ENCODE measurements around the gene APOL6. TPM values are rescaled to one million over a fixed set of nuclear protein-coding genes. Genes with fewer than 3 reads are reported as not detected.
A peak's percentile ranks its signal among the peaks of the same experiment; 100 is the strongest.

The APOL6 gene
- total RNA-seq, 2 experiments from 2014 or later: 34.3 to 35.5 TPM

- Mint-ChIP-seq H3K27ac (no peak overlapping the region), H3K9me3 (ENCODE audit: low read depth) (no peaks in the 10 kb centered on the region), H3K27me3 (peaks cover 17% of the 10 kb centered on the region), H3K36me3 (ENCODE audit: low read depth) (no peaks in the 10 kb centered on the region), H3K4me3 (no peak overlapping the region), H3K4me1 (peaks cover 11% of the 10 kb centered on the region)
- no peak for ATAC-seq
- no peak for DNase-seq
- ChIA-PET POLR2A (no interaction called here), CTCF (interaction anchor here (2.1 kb wide), 1 partner anchor 11 kb away, joined by 8 read pairs; no protein-coding TSS in a partner anchor)
- intact Hi-C loops (cut with DNase I, micrococcal nuclease): no loop called here
Observed at GRCh38 chr22:35609261-35609660, 39.0 kb upstream of the APOL6 start.

GRCh38 chr22:35609761-35610160 lies 38.5 kb upstream of the APOL6 start:
- ATAC-seq (no peak), DNase-seq (no peak)
- no peaks in the 10 kb centered on the region for H3K36me3 Mint-ChIP-seq (ENCODE audit: low read depth)
- H3K4me1 Mint-ChIP-seq: peaks cover 11% of the 10 kb centered on the region
- H3K9me3 Mint-ChIP-seq (ENCODE audit: low read depth): no peaks in the 10 kb centered on the region
- no peak overlapping the region for H3K4me3 Mint-ChIP-seq
- intact Hi-C loops (cut with DNase I, micrococcal nuclease): no loop called here
- ChIA-PET CTCF (interaction anchor here (2.1 kb wide), 1 partner anchor 11 kb away, joined by 8 read pairs; no protein-coding TSS in a partner anchor), POLR2A (no interaction called here)
- H3K27me3 Mint-ChIP-seq: peaks cover 17% of the 10 kb centered on the region
- no peak overlapping the region for H3K27ac Mint-ChIP-seq

- H3K4me1 Mint-ChIP-seq: peaks cover 10% of the 10 kb centered on the region
- H3K27me3 Mint-ChIP-seq: peaks cover 17% of the 10 kb centered on the region
- ChIA-PET POLR2A (no interaction called here), CTCF (interaction anchor here (0.6 to 2.1 kb wide), 2 partner anchors 10 to 317 kb away, joined by 3 to 8 read pairs; no protein-coding TSS in a partner anchor)
- H3K36me3 Mint-ChIP-seq (ENCODE audit: low read depth): no peaks in the 10 kb centered on the region
- no peaks in the 10 kb centered on the region for H3K9me3 Mint-ChIP-seq (ENCODE audit: low read depth)
- no peak overlapping the region for H3K27ac Mint-ChIP-seq
- intact Hi-C loops (cut with DNase I, micrococcal nuclease): no loop called here
- no peak overlapping the region for H3K4me3 Mint-ChIP-seq
- ATAC-seq (no peak), DNase-seq (no peak)
Observed at GRCh38 chr22:35610741-35611140, 37.5 kb upstream of the APOL6 start.

- intact Hi-C loops (cut with DNase I, micrococcal nuclease): no loop called here
- POLR2A ChIA-PET: no interaction called here
- no peaks in the 10 kb centered on the region for H3K9me3 Mint-ChIP-seq (ENCODE audit: low read depth)
- CTCF ChIA-PET: interaction anchor here (0.6 to 2.1 kb wide), 4 partner anchors 9 to 316 kb away, joined by 3 to 8 read pairs (median 4); no protein-coding TSS in a partner anchor
- H3K27me3 Mint-ChIP-seq: peaks cover 17% of the 10 kb centered on the region
- no peak overlapping the region for H3K27ac Mint-ChIP-seq
- H3K36me3 Mint-ChIP-seq (ENCODE audit: low read depth): no peaks in the 10 kb centered on the region
- no peak for DNase-seq
- peaks cover 16% of the 10 kb centered on the region for H3K4me1 Mint-ChIP-seq
- peak; percentile 36 for ATAC-seq
- no peak overlapping the region for H3K4me3 Mint-ChIP-seq
Observed at GRCh38 chr22:35611200-35611890, 36.9 kb upstream of the APOL6 start.

- H3K27me3 Mint-ChIP-seq: peaks cover 15% of the 10 kb centered on the region
- ATAC-seq (peak; percentile 39), DNase-seq (no peak)
- no peak overlapping the region for H3K4me3 Mint-ChIP-seq
- POLR2A ChIA-PET: no interaction called here
- H3K36me3 Mint-ChIP-seq (ENCODE audit: low read depth): no peaks in the 10 kb centered on the region
- CTCF ChIA-PET: interaction anchor here (0.7 to 1.2 kb wide), 3 partner anchors 9 to 456 kb away, joined by 3 to 4 read pairs (median 3); no protein-coding TSS in a partner anchor
- H3K9me3 Mint-ChIP-seq (ENCODE audit: low read depth): no peaks in the 10 kb centered on the region
- intact Hi-C loops (cut with DNase I, micrococcal nuclease): no loop called here
- peaks cover 23% of the 10 kb centered on the region for H3K4me1 Mint-ChIP-seq
- no peak overlapping the region for H3K27ac Mint-ChIP-seq
Observed at GRCh38 chr22:35611891-35612576, 36.2 kb upstream of the APOL6 start.

GRCh38 chr22:35612903-35613302 lies 35.3 kb upstream of the APOL6 start:
- intact Hi-C loops (cut with DNase I, micrococcal nuclease): no loop called here
- H3K4me3 Mint-ChIP-seq: no peak overlapping the region
- CTCF ChIA-PET: interaction anchor here (0.6 kb wide), 1 partner anchor 202 kb away, joined by 3 read pairs; no protein-coding TSS in a partner anchor

GRCh38 chr22:35614404-35614803 lies 33.8 kb upstream of the APOL6 start:
- ATAC-seq (no peak), DNase-seq (no peak)
- Mint-ChIP-seq H3K4me3 (no peak overlapping the region), H3K27ac (no peak overlapping the region), H3K27me3 (peaks cover 10% of the 10 kb centered on the region), H3K4me1 (peaks cover 23% of the 10 kb centered on the region), H3K9me3 (ENCODE audit: low read depth) (no peaks in the 10 kb centered on the region), H3K36me3 (ENCODE audit: low read depth) (no peaks in the 10 kb centered on the region)
- POLR2A ChIA-PET: no interaction called here
- intact Hi-C loops (cut with DNase I, micrococcal nuclease): no loop called here
- CTCF ChIA-PET: no interaction called here

More at GRCh38 chr22:35612903-35613302, 35.3 kb upstream of the APOL6 start:
- peaks cover 15% of the 10 kb centered on the region for H3K27me3 Mint-ChIP-seq
- H3K27ac Mint-ChIP-seq: no peak overlapping the region
- no peak for ATAC-seq
- no peaks in the 10 kb centered on the region for H3K36me3 Mint-ChIP-seq (ENCODE audit: low read depth)
- POLR2A ChIA-PET: no interaction called here
- H3K4me1 Mint-ChIP-seq: peaks cover 23% of the 10 kb centered on the region
- no peaks in the 10 kb centered on the region for H3K9me3 Mint-ChIP-seq (ENCODE audit: low read depth)
- no peak for DNase-seq

GRCh38 chr22:35615156-35615555 lies 33.1 kb upstream of the APOL6 start:
- DNase-seq (no peak), ATAC-seq (no peak)
- no peak overlapping the region for H3K27ac Mint-ChIP-seq
- intact Hi-C loops (cut with DNase I, micrococcal nuclease): no loop called here
- POLR2A ChIA-PET: no interaction called here
- H3K36me3 Mint-ChIP-seq (ENCODE audit: low read depth): no peaks in the 10 kb centered on the region
- peaks cover 23% of the 10 kb centered on the region for H3K4me1 Mint-ChIP-seq
- H3K9me3 Mint-ChIP-seq (ENCODE audit: low read depth): no peaks in the 10 kb centered on the region
- peaks cover 8% of the 10 kb centered on the region for H3K27me3 Mint-ChIP-seq
- no peak overlapping the region for H3K4me3 Mint-ChIP-seq
- CTCF ChIA-PET: interaction anchor here (1.0 kb wide), 1 partner anchor 450 kb away, joined by 3 read pairs; no protein-coding TSS in a partner anchor

GRCh38 chr22:35616043-35616442 lies 32.2 kb upstream of the APOL6 start:
- Mint-ChIP-seq H3K9me3 (ENCODE audit: low read depth) (no peaks in the 10 kb centered on the region), H3K27me3 (peaks cover 5% of the 10 kb centered on the region), H3K4me3 (no peak overlapping the region), H3K36me3 (ENCODE audit: low read depth) (no peaks in the 10 kb centered on the region), H3K4me1 (peaks cover 23% of the 10 kb centered on the region), H3K27ac (no peak overlapping the region)
- ChIA-PET CTCF (interaction anchor here (0.5 to 1.1 kb wide), 7 partner anchors 18 to 450 kb away, joined by 3 to 5 read pairs (median 3); no protein-coding TSS in a partner anchor), POLR2A (no interaction called here)
- intact Hi-C loops (cut with DNase I, micrococcal nuclease): no loop called here
- no peak for ATAC-seq
- no peak for DNase-seq

- no peak within 1 kb of the TSS for H3K27ac Mint-ChIP-seq
- no peak for DNase-seq
- peaks cover 19% of the 10 kb centered on the region for H3K4me1 Mint-ChIP-seq
- H3K27me3 Mint-ChIP-seq: peaks cover 3% of the 10 kb centered on the region
- no peak for ATAC-seq
- POLR2A ChIA-PET: no interaction called here
- no peaks in the 10 kb centered on the region for H3K36me3 Mint-ChIP-seq (ENCODE audit: low read depth)
- H3K4me3 Mint-ChIP-seq: no peak within 1 kb of the TSS
- CTCF ChIA-PET: no interaction called here
- intact Hi-C loops (cut with DNase I, micrococcal nuclease): no loop called here
- H3K9me3 Mint-ChIP-seq (ENCODE audit: low read depth): no peaks in the 10 kb centered on the region
Observed at GRCh38 chr22:35617137-35617755, 31.0 kb upstream of the APOL6 start, which contains the start of gene MB. MB (minus strand) TSS chr22:35617329; CDS start chr22:35617257, 72 bp downstream.

- Mint-ChIP-seq H3K4me3 (no peak overlapping the region), H3K27ac (no peak overlapping the region), H3K4me1 (peaks cover 22% of the 10 kb centered on the region), H3K27me3 (peaks cover 3% of the 10 kb centered on the region), H3K9me3 (ENCODE audit: low read depth) (no peaks in the 10 kb centered on the region), H3K36me3 (ENCODE audit: low read depth) (no peaks in the 10 kb centered on the region)
- ChIA-PET CTCF (interaction anchor here (0.8 to 2.7 kb wide), 3 partner anchors 9 to 318 kb away, joined by 3 to 8 read pairs (median 3); no protein-coding TSS in a partner anchor), POLR2A (no interaction called here)
- intact Hi-C loops (cut with DNase I, micrococcal nuclease): no loop called here
- ATAC-seq: no peak
- no peak for DNase-seq
Observed at GRCh38 chr22:35618427-35619223, 29.6 kb upstream of the APOL6 start.
